Measurements from ENCODE around the gene LENG1.

LENG1 gene

DNA sequence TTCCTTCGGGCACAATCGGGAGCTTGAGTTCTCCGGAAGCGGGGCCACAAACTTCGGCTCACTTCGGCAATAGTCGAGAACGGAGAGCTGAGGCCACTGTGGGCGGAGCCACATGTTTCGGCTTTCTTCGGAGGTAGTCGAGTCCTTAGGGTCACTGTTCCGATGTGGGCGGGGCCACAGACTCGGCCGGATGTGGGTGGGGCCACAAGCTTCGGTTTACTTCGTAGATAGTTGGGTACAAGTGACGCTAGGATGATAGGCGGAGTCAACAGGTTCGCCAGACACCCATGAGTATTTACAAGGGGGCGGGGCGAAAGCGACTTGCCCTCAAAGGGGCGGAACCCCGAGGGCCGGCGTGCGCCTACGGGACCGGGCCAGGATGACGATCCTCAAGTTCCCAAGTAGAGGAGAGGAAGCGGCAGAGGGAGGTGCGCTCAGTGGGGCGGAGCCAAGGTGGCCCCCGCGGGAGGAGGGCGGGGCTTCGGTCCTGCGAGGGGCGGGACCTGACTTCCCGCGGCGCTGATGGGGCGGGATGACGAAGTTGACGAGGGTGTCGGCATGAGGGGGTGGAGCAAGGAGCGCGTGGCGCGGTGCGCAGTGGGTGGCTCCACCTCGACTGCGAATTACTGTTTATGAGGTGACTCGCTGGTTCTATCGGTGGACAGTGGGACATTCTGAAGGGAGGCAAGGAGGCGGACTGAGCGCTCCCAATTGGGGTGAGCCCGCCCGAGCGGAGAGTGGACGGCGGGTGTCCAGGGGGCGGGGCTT, 30.4 kb upstream of the LENG1 start (continued):
- TF ChIP-seq ZNF26 (tag by site-specific recombination; IDR thresholded peaks at IDR 0.05) (no peak), ZBTB11 (tag by site-specific recombination; conservative IDR thresholded peaks at IDR 0.05; ENCODE audit: low read depth) (no peak), TCF7L2 (IDR thresholded peaks at IDR 0.05; ENCODE audit: borderline replicate concordance, low read depth, low read length) (no peak), GLI2 (tag by site-specific recombination; IDR thresholded peaks at IDR 0.05; ENCODE audit: borderline replicate concordance, low read depth) (no peak), HOXA7 (CRISPR knock-in tag; IDR thresholded peaks at IDR 0.05; ENCODE audit: borderline replicate concordance) (no peak), KLF10 (tag by site-specific recombination; IDR thresholded peaks at IDR 0.05) (0 out of 2 replicates have a peak, but pooled peaks have one; percentile 25), ZNF48 (tag by site-specific recombination; IDR thresholded peaks at IDR 0.05) (no peak), ZNF121 (tag by site-specific recombination; IDR thresholded peaks at IDR 0.05) (no peak), ZNF433 (tag by site-specific recombination; IDR thresholded peaks at IDR 0.05; ENCODE audit: low read depth) (no peak), SP2 (tag by site-specific recombination; IDR thresholded peaks at IDR 0.05) (peak; percentile 89), ZFP69B (tag by site-specific recombination; IDR thresholded peaks at IDR 0.05) (peak; percentile 71), RBAK (tag by site-specific recombination; IDR thresholded peaks at IDR 0.05) (no peak), ZNF112 (tag by site-specific recombination; IDR thresholded peaks at IDR 0.05) (no peak), FEZF1 (tag by site-specific recombination; IDR thresholded peaks at IDR 0.05) (no peak), ZIC2 (tag by site-specific recombination; IDR thresholded peaks at IDR 0.05) (peak; percentile 90), ZNF16 (tag by site-specific recombination; IDR thresholded peaks at IDR 0.05; ENCODE audit: low read depth) (no peak)

DNA sequence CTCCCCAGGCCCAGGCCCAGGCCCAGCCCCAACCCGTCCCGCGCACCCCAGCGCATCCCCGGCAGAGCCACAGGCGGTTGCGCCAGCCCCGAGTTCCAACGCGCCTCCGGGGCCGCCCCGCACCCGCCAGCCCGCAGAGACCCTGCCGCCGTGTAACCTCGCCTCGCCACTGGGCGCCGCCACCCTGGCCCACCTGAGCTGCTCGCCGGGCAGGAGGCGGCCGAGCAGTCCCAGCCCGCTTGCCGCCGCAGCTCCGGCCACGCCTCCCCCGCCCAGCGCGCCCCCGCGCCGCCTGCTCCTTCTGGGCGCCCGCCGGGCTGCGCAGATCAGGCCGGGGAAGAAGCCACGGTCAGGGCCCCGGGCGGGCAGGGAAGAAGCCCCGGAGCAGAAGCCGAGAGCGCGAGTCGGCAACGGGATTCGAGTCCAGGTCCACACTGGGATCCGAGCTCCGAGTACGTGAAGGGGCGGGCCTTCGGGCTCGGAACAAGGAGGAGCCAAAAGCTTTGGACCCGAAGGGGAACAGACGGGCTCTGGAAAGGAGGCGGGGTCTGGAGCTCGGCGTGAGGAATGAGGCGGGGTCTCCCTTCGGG, 29.7 kb upstream of the LENG1 start, which contains the start of gene MBOAT7:
Gene MBOAT7, minus strand, starts transcription at position 436 of the 590 bp plus-strand sequence. CDS start 1,072 bp downstream, outside the sequence.
- H3K36me3 ChIP-seq (ENCODE audit: control insufficient read depth in 2 of 2, insufficient read depth in 1 of 2, low read length in 2 of 2): peaks cover 19 to 36% of the 10 kb centered on the region in 2 experiments
- no peaks in the 10 kb centered on the region for H3K9me3 ChIP-seq (ENCODE audit: control insufficient read depth, insufficient read depth, low read depth, low read length)
- H3K27ac ChIP-seq (ENCODE audit: extremely low read depth, low read depth, low read length): peak within 1 kb of the TSS; percentile 95
- H3K4me3 ChIP-seq (ENCODE audit: low read depth, low read length): peak within 1 kb of the TSS; percentile 87
- POLR2A ChIA-PET: interaction anchor here (0.6 to 6.4 kb wide), 21 partner anchors 11 to 651 kb away, joined by 3 to 241 read pairs (median 4); partner anchors contain the start of genes CNOT3, LENG1, LENG8 and LENG9
- CTCF ChIA-PET: interaction anchor here (0.6 to 3.2 kb wide), 15 partner anchors 9 to 306 kb away, joined by 3 to 28 read pairs (median 5); partner anchors contain the start of gene TMC4
- peaks cover 14% of the 10 kb centered on the region for H3K4me1 ChIP-seq (ENCODE audit: control insufficient read depth, insufficient read depth, low read length)
- TF ChIP-seq ZNF768 (tag by site-specific recombination; IDR thresholded peaks at IDR 0.05) (no peak), PRDM6 (tag by site-specific recombination; IDR thresholded peaks at IDR 0.05) (no peak), ZNF23 (tag by site-specific recombination; IDR thresholded peaks at IDR 0.05; ENCODE audit: borderline replicate concordance) (no peak), SETDB1 (IDR thresholded peaks at IDR 0.05; ENCODE audit: insufficient read length, low read length) (no peak), ZNF274 (IDR thresholded peaks at IDR 0.05; ENCODE audit: low read length) (no peak), ZNF274 (tag by site-specific recombination; IDR thresholded peaks at IDR 0.05; ENCODE audit: borderline replicate concordance) (no peak), ZNF521 (tag by site-specific recombination; IDR thresholded peaks at IDR 0.05) (no peak), ZNF416 (tag by site-specific recombination; IDR thresholded peaks at IDR 0.05) (no peak)
- TF ChIP-seq, protein P1, sequence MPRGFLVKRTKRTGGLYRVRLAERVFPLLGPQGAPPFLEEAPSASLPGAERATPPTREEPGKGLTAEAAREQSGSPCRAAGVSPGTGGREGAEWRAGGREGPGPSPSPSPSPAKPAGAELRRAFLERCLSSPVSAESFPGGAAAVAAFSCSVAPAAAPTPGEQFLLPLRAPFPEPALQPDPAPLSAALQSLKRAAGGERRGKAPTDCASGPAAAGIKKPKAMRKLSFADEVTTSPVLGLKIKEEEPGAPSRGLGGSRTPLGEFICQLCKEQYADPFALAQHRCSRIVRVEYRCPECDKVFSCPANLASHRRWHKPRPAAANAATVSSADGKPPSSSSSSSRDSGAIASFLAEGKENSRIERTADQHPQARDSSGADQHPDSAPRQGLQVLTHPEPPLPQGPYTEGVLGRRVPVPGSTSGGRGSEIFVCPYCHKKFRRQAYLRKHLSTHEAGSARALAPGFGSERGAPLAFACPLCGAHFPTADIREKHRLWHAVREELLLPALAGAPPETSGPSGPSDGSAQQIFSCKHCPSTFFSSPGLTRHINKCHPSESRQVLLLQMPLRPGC (tag by site-specific recombination; IDR thresholded peaks at IDR 0.05): no peak
- TF ChIP-seq, protein P2, sequence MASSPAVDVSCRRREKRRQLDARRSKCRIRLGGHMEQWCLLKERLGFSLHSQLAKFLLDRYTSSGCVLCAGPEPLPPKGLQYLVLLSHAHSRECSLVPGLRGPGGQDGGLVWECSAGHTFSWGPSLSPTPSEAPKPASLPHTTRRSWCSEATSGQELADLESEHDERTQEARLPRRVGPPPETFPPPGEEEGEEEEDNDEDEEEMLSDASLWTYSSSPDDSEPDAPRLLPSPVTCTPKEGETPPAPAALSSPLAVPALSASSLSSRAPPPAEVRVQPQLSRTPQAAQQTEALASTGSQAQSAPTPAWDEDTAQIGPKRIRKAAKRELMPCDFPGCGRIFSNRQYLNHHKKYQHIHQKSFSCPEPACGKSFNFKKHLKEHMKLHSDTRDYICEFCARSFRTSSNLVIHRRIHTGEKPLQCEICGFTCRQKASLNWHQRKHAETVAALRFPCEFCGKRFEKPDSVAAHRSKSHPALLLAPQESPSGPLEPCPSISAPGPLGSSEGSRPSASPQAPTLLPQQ (tag by site-specific recombination; IDR thresholded peaks at IDR 0.05): no peak
